HL-60 (cell line): ENCODE results near the gene SASH1.
"Not testable (repeated sequence)": the region's sequence is repeated elsewhere in the genome, so short reads cannot be mapped to it uniquely, and the experiment has no call there.

Experiments used
- GABPA ChIP-seq: IDR thresholded peaks from 2 replicates; pipeline ENCODE4 v1.6.1; 2012; ENCODE audit warnings: low read depth
- TF ChIP-seq, protein P1 (sequence below): IDR thresholded peaks from one replicate; pipeline ENCODE4 v1.5.1; 2011; ENCODE audit warnings: low read length, control low read depth, inconsistent platforms; ENCODE audit not compliant: insufficient read depth

DNA sequence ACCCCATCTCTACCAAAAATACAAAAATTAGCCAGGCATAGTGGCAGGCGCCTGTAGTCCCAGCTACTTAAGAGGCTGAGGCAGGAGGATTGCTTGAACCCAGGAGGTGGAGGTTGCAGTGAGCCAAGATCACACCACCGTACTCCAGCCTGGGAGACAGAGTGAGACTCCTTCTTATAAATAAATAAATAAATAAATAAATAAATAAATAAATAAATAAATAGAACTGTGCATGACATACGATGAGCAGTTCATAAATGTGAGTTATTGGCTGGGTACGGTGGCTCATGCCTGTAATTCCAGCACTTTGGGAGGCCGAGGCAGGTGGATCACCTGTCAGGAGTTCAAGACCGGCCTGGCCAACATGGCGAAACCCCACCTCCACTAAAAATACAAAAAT, 9.8 kb downstream of the SASH1 start:
- TF ChIP-seq, protein P1, sequence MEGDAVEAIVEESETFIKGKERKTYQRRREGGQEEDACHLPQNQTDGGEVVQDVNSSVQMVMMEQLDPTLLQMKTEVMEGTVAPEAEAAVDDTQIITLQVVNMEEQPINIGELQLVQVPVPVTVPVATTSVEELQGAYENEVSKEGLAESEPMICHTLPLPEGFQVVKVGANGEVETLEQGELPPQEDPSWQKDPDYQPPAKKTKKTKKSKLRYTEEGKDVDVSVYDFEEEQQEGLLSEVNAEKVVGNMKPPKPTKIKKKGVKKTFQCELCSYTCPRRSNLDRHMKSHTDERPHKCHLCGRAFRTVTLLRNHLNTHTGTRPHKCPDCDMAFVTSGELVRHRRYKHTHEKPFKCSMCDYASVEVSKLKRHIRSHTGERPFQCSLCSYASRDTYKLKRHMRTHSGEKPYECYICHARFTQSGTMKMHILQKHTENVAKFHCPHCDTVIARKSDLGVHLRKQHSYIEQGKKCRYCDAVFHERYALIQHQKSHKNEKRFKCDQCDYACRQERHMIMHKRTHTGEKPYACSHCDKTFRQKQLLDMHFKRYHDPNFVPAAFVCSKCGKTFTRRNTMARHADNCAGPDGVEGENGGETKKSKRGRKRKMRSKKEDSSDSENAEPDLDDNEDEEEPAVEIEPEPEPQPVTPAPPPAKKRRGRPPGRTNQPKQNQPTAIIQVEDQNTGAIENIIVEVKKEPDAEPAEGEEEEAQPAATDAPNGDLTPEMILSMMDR: not testable (repeated sequence)
- TF ChIP-seq GABPA: not testable (repeated sequence)
